ENCODE data around the gene LY6G6F.

DNA sequence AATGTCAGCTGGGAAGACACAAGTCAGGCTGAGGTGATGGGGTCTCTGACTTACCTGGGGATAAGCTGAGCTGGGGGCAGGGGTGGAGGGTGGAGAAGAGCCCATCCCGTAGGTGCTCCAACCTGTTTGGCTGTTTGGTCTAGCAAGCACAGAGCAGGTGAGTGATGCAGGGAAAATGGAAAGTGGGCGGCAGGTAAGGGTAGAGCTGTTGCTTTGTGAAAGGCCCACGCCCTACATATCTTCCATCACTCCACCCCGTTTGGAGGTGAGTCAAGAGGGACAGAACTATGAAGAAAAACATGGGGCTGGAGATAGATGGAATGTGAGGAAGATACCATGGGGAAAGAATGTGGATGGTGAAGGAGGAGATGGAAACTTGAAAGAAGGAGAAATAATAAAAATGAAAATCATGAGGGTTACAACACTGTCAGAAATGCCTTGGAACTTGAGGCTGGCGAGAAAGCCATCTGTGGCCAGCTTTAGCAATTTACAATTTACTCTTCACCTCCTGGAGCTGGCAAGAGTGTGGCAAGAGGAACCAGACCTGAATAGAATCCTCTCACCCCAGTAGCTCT, 13.6 kb downstream of the LY6G6F start:
- TF ChIP-seq CTCF (IDR thresholded peaks at IDR 0.05) (no peak), POLR2A (IDR thresholded peaks at IDR 0.05) (no peak), EP300 (IDR thresholded peaks at IDR 0.05; ENCODE audit: low read depth) (no peak)

All from transverse colon (tissue), 3 donors.